Suppressor macrophage (primary cell): ENCODE data around the gene EHD3.
A peak's percentile ranks its signal among the peaks of the same experiment; 100 is the strongest.

Experiments used
- DNase-seq, 4 experiments: peaks; one replicate each; pipeline ENCODE4 v3.0.0-alpha.2; 2020 to 2022

Gene EHD3

GRCh38 chr2:31237348-31238017 is 3.5 kb downstream of the EHD3 start:
- no peak for DNase-seq

GRCh38 chr2:31238126-31238905 is 4.4 kb downstream of the EHD3 start:
- DNase-seq, result no peak

- DNase-seq, result no peak
These were observed 5.1 kb downstream of the EHD3 start for GRCh38 chr2:31238906-31239592.

GRCh38 chr2:31239593-31240177 is 5.7 kb downstream of the EHD3 start:
- peak in 2 of 4 experiments; percentile 19 to 42 for DNase-seq

GRCh38 chr2:31240381-31241365 is 6.7 kb downstream of the EHD3 start:
- DNase-seq, result no peak

GRCh38 chr2:31241625-31242270 is 7.8 kb downstream of the EHD3 start:
- no peak for DNase-seq

- no peak for DNase-seq
These were observed 9.1 kb downstream of the EHD3 start for GRCh38 chr2:31243053-31243452.

- DNase-seq, result no peak
These were observed 10.1 kb downstream of the EHD3 start for GRCh38 chr2:31244101-31244500.

- no peak for DNase-seq
These were observed 12.4 kb downstream of the EHD3 start for GRCh38 chr2:31246184-31246852.

GRCh38 chr2:31247711-31248110 is 13.8 kb downstream of the EHD3 start:
- no peak for DNase-seq

- no peak for DNase-seq
These were observed 14.2 kb downstream of the EHD3 start for GRCh38 chr2:31248139-31248538.

GRCh38 chr2:31249009-31249690 is 15.2 kb downstream of the EHD3 start:
- no peak for DNase-seq

- DNase-seq, result no peak
These were observed 17.1 kb downstream of the EHD3 start for GRCh38 chr2:31251018-31251417.

- no peak for DNase-seq
These were observed 17.9 kb downstream of the EHD3 start for GRCh38 chr2:31251851-31252250.

GRCh38 chr2:31253356-31254131 is 19.6 kb downstream of the EHD3 start:
- DNase-seq, result no peak

- DNase-seq, result no peak
These were observed 20.6 kb downstream of the EHD3 start for GRCh38 chr2:31254237-31255203.

GRCh38 chr2:31255911-31256571 is 22.1 kb downstream of the EHD3 start:
- DNase-seq, result no peak
